Omental fat pad (tissue), 4 donors: ENCODE measurements around the gene DCUN1D2. TPM values are rescaled to one million over a fixed set of nuclear protein-coding genes. Genes with fewer than 3 reads are reported as not detected.

ENCODE experiments used
- ATAC-seq: fragments of 150-250 bp; one replicate; pipeline ENCODE4 v1.9.1; 2016; ENCODE audit warnings: mild to moderate bottlenecking, moderate library complexity; ENCODE audit not compliant: low FRiP score
- DNase-seq: peaks from one replicate; pipeline ENCODE4 v3.0.0-alpha.2; 2019; ENCODE audit warnings: low spot score
- CTCF ChIP-seq, 3 donors: fragments of 450-650 bp; IDR thresholded peaks; one replicate each; pipeline ENCODE4 v1.5.1; 2016 to 2017; ENCODE audit warnings: antibody characterized with exemption in 3 of 3, mild to moderate bottlenecking in 3 of 3, moderate library complexity in 2 of 3
- total RNA-seq, 4 donors: library from RNA; depleted of rRNA; stranded (reverse); fragments of >200 nt; gene quantifications; one replicate each; pipeline ENCODE4 v1.1.0, GENCODE V29; 2016

The DCUN1D2 gene
- total RNA-seq, 4 donors from 2014 or later = 10.9 to 28.4 (median 14.5) TPM

- no peak for DNase-seq
- no peak for TF ChIP-seq CTCF (IDR thresholded peaks at IDR 0.05)
- ATAC-seq = peak; percentile 19
These were observed 689 bp downstream of the DCUN1D2 start for GRCh38 chr13:113489549-113490495.

GRCh38 chr13:113489171-113489548 is 1.4 kb downstream of the DCUN1D2 start:
- no peak for ATAC-seq
- DNase-seq = no peak
- TF ChIP-seq CTCF (IDR thresholded peaks at IDR 0.05) = no peak

- no peak for TF ChIP-seq CTCF (IDR thresholded peaks at IDR 0.05)
- no peak for DNase-seq
These were observed 2.2 kb downstream of the DCUN1D2 start for GRCh38 chr13:113488283-113488682.

GRCh38 chr13:113486698-113487097 is 3.8 kb downstream of the DCUN1D2 start:
- DNase-seq (no peak), ATAC-seq (no peak)
- TF ChIP-seq CTCF (IDR thresholded peaks at IDR 0.05) = no peak

More at GRCh38 chr13:113488283-113488682, 2.2 kb downstream of the DCUN1D2 start:
- no peak for ATAC-seq

- no peak for TF ChIP-seq CTCF (IDR thresholded peaks at IDR 0.05)
- DNase-seq (no peak), ATAC-seq (no peak)
These were observed 5.0 kb downstream of the DCUN1D2 start for GRCh38 chr13:113485545-113485944.

GRCh38 chr13:113483504-113484293 is 6.8 kb downstream of the DCUN1D2 start:
- peak; percentile 44 for ATAC-seq
- no peak for TF ChIP-seq CTCF (IDR thresholded peaks at IDR 0.05)
- no peak for DNase-seq
